ENCODE data around the gene WEE2. TPM values are rescaled to one million over a fixed set of nuclear protein-coding genes. Genes with fewer than 3 reads are reported as not detected.

The WEE2 gene
- total and polyA plus RNA-seq, 2 experiments from 2014 or later: 0.09 TPM; not detected in 1

DNA sequence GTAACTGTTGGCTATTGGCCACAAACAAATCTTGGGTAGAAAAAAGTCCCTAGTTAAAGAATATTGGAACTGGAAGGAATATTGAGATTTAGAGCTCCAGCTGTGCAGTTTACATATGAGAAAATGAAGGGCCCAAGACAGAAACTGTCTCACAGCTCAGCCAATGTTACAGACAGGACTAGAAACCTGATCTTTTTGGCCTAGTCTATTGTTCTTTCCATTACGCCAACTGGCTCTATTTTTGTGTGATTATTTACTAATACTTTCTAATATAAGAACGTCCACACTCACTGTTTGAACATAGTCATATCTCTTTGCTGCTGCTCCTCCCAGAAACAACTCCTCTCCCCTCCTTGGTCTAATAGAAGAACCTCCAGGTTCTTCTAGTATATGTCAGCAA is 1.2 kb downstream of the WEE2 start:
- no peaks in the 10 kb centered on the region for H3K36me3 ChIP-seq
- no peak for DNase-seq (ENCODE audit: low read depth in 1 of 2, low spot score in 1 of 2)
- H3K4me3 ChIP-seq: no peak overlapping the region
- H3K4me1 ChIP-seq (ENCODE audit: low read depth): no peaks in the 10 kb centered on the region
- no peaks in the 10 kb centered on the region for H3K9me3 ChIP-seq (ENCODE audit: low read depth)
- H3K27ac ChIP-seq: no peak overlapping the region
- TF ChIP-seq, protein P1, sequence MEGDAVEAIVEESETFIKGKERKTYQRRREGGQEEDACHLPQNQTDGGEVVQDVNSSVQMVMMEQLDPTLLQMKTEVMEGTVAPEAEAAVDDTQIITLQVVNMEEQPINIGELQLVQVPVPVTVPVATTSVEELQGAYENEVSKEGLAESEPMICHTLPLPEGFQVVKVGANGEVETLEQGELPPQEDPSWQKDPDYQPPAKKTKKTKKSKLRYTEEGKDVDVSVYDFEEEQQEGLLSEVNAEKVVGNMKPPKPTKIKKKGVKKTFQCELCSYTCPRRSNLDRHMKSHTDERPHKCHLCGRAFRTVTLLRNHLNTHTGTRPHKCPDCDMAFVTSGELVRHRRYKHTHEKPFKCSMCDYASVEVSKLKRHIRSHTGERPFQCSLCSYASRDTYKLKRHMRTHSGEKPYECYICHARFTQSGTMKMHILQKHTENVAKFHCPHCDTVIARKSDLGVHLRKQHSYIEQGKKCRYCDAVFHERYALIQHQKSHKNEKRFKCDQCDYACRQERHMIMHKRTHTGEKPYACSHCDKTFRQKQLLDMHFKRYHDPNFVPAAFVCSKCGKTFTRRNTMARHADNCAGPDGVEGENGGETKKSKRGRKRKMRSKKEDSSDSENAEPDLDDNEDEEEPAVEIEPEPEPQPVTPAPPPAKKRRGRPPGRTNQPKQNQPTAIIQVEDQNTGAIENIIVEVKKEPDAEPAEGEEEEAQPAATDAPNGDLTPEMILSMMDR (IDR thresholded peaks at IDR 0.05; ENCODE audit: low read depth, low read length): no peak
- H3K27me3 ChIP-seq: no peaks in the 10 kb centered on the region

DNA sequence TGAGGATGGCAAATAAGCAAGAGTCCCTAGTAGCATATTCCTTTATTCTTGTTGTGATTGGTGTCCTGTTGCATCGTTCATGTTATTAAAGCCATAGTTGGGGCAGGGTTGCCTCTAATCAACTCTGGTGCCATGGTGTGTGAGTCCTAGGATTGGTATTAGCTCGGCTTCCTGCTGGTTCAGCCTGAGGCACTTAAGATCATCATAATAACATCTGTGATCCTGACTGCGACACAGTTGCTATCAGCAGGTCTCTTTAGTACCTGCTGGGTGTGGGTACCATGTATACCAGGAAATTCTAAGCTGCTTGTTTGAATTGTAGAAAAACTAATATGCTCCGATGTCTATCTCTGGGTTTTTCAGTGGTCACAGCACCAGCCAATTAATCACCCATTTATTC is 1.6 kb downstream of the WEE2 start:
- H3K9me3 ChIP-seq (ENCODE audit: low read depth): no peaks in the 10 kb centered on the region
- H3K4me1 ChIP-seq (ENCODE audit: low read depth): no peaks in the 10 kb centered on the region
- no peak overlapping the region for H3K4me3 ChIP-seq
- DNase-seq (ENCODE audit: low read depth in 1 of 2, low spot score in 1 of 2): no peak
- no peak overlapping the region for H3K27ac ChIP-seq
- H3K27me3 ChIP-seq: no peaks in the 10 kb centered on the region
- TF ChIP-seq, protein P1 (IDR thresholded peaks at IDR 0.05; ENCODE audit: low read depth, low read length): no peak
- no peaks in the 10 kb centered on the region for H3K36me3 ChIP-seq

- Histone ChIP-seq H3K4me3 (no peak overlapping the region), H3K36me3 (no peaks in the 10 kb centered on the region), H3K27me3 (no peaks in the 10 kb centered on the region), H3K9me3 (ENCODE audit: low read depth) (no peaks in the 10 kb centered on the region), H3K27ac (no peak overlapping the region), H3K4me1 (ENCODE audit: low read depth) (no peaks in the 10 kb centered on the region)
- TF ChIP-seq, protein P1 (IDR thresholded peaks at IDR 0.05; ENCODE audit: low read depth, low read length): no peak
- no peak for DNase-seq (ENCODE audit: low read depth in 1 of 2, low spot score in 1 of 2)
Observed at GRCh38 chr7:141710301-141710700, 2.1 kb downstream of the WEE2 start.

DNA sequence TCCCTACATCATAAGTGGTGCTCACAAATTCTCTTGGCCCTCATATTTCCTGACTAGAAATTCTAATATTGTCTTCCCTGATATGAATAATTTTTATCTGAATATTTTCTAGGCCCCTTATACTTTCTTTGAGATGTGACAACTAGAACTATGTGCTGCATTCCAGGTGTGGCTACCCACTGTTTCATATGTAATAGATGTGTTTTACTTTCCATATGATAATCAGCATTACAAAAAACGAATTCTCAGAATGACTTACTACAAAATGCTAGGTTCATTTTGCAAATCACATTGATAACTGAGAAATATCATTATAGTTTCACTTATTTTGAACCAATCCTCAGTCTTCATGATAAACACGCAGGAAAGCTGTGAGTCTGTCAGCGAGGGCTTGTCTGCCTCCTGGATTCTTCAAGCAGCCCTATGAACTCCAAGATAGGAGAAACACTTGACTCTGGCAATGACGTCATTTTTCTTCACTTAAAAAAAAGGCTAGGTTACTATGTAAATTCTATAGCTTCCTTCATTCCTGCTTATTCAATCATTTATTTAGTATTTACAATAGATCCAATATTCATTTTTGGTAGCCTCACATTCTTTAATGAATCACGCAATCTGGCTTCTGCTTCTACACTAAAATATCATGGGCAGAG is 4.6 kb downstream of the WEE2 start:
- no peak for DNase-seq (ENCODE audit: low read depth in 1 of 2, low spot score in 1 of 2)
- H3K9me3 ChIP-seq (ENCODE audit: low read depth): no peaks in the 10 kb centered on the region
- no peak overlapping the region for H3K27ac ChIP-seq
- no peaks in the 10 kb centered on the region for H3K27me3 ChIP-seq
- no peak overlapping the region for H3K4me3 ChIP-seq
- TF ChIP-seq, protein P1 (IDR thresholded peaks at IDR 0.05; ENCODE audit: low read depth, low read length): no peak
- no peaks in the 10 kb centered on the region for H3K36me3 ChIP-seq
- H3K4me1 ChIP-seq (ENCODE audit: low read depth): no peaks in the 10 kb centered on the region

- no peak for DNase-seq (ENCODE audit: low read depth in 1 of 2, low spot score in 1 of 2)
- no peaks in the 10 kb centered on the region for H3K9me3 ChIP-seq (ENCODE audit: low read depth)
- H3K27me3 ChIP-seq: no peaks in the 10 kb centered on the region
- H3K36me3 ChIP-seq: no peaks in the 10 kb centered on the region
- H3K27ac ChIP-seq: no peak overlapping the region
- TF ChIP-seq, protein P1 (IDR thresholded peaks at IDR 0.05; ENCODE audit: low read depth, low read length): no peak
- no peaks in the 10 kb centered on the region for H3K4me1 ChIP-seq (ENCODE audit: low read depth)
- H3K4me3 ChIP-seq: no peak overlapping the region
Observed at GRCh38 chr7:141713890-141714289, 5.7 kb downstream of the WEE2 start.
